Measurements from ENCODE around the gene MRPL40.

MRPL40 gene

DNA sequence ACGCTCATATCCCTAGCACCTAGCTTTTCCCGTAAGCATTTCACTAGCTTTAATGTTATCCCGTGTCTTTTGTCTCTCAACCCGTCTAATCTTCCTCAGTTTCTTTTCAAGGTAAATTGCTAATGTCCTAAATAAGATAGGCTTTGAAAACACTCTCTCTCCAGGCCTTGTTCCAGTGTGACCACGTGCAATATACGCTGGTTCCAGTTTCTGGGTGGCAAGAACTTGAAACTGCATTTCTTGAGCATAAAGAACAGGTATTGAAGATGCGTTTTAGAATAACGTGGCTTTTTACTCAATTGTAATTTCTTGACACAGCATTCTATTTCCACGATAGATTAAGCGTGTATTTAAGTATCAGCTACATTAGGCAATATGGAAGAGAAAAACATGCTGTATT, 48.4 kb downstream of the MRPL40 start (continued):
- TF ChIP-seq ZFHX2 (tag by site-specific recombination; conservative IDR thresholded peaks at IDR 0.05) = no peak

- TF ChIP-seq ZXDB (tag by site-specific recombination; IDR thresholded peaks at IDR 0.05) (no peak), ZNF624 (tag by site-specific recombination; IDR thresholded peaks at IDR 0.05) (no peak), ZNF596 (tag by site-specific recombination; IDR thresholded peaks at IDR 0.05) (no peak), ZNF580 (tag by site-specific recombination; IDR thresholded peaks at IDR 0.05) (no peak), ZNF670 (tag by site-specific recombination; IDR thresholded peaks at IDR 0.05; ENCODE audit: low read depth) (no peak), ZNF449 (tag by site-specific recombination; IDR thresholded peaks at IDR 0.05) (no peak), ZFHX2 (tag by site-specific recombination; conservative IDR thresholded peaks at IDR 0.05) (no peak), ZNF214 (tag by site-specific recombination; IDR thresholded peaks at IDR 0.05; ENCODE audit: borderline replicate concordance) (no peak), ZSCAN23 (tag by site-specific recombination; IDR thresholded peaks at IDR 0.05) (no peak), KLF9 (tag by site-specific recombination; IDR thresholded peaks at IDR 0.05; ENCODE audit: low read depth) (no peak), ZNF16 (tag by site-specific recombination; IDR thresholded peaks at IDR 0.05; ENCODE audit: low read depth) (no peak), KLF10 (tag by site-specific recombination; IDR thresholded peaks at IDR 0.05) (no peak), ZNF266 (tag by site-specific recombination; IDR thresholded peaks at IDR 0.05; ENCODE audit: low read depth) (no peak), ZNF362 (tag by site-specific recombination; IDR thresholded peaks at IDR 0.05) (no peak), ZNF791 (tag by site-specific recombination; IDR thresholded peaks at IDR 0.05) (no peak), ZNF114 (tag by site-specific recombination; IDR thresholded peaks at IDR 0.05) (no peak)
- TF ChIP-seq, protein P1, sequence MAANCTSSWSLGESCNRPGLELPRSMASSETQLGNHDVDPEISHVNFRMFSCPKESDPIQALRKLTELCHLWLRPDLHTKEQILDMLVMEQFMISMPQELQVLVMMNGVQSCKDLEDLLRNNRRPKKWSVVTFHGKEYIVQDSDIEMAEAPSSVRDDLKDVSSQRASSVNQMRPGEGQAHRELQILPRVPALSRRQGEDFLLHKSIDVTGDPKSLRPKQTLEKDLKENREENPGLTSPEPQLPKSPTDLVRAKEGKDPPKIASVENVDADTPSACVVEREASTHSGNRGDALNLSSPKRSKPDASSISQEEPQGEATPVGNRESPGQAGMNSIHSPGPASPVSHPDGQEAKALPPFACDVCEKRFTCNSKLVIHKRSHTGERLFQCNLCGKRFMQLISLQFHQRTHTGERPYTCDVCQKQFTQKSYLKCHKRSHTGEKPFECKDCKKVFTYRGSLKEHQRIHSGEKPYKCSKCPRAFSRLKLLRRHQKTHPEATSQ (tag by site-specific recombination; IDR thresholded peaks at IDR 0.05) = no peak
- TF ChIP-seq, protein P2, sequence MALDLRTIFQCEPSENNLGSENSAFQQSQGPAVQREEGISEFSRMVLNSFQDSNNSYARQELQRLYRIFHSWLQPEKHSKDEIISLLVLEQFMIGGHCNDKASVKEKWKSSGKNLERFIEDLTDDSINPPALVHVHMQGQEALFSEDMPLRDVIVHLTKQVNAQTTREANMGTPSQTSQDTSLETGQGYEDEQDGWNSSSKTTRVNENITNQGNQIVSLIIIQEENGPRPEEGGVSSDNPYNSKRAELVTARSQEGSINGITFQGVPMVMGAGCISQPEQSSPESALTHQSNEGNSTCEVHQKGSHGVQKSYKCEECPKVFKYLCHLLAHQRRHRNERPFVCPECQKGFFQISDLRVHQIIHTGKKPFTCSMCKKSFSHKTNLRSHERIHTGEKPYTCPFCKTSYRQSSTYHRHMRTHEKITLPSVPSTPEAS (tag by site-specific recombination; IDR thresholded peaks at IDR 0.05) = no peak
- TF ChIP-seq, protein P3, sequence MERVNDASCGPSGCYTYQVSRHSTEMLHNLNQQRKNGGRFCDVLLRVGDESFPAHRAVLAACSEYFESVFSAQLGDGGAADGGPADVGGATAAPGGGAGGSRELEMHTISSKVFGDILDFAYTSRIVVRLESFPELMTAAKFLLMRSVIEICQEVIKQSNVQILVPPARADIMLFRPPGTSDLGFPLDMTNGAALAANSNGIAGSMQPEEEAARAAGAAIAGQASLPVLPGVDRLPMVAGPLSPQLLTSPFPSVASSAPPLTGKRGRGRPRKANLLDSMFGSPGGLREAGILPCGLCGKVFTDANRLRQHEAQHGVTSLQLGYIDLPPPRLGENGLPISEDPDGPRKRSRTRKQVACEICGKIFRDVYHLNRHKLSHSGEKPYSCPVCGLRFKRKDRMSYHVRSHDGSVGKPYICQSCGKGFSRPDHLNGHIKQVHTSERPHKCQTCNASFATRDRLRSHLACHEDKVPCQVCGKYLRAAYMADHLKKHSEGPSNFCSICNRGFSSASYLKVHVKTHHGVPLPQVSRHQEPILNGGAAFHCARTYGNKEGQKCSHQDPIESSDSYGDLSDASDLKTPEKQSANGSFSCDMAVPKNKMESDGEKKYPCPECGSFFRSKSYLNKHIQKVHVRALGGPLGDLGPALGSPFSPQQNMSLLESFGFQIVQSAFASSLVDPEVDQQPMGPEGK (tag by site-specific recombination; IDR thresholded peaks at IDR 0.05) = no peak
- POLR2A ChIA-PET = no interaction called here
- Histone ChIP-seq H3K4me3 (ENCODE audit: low read depth, low read length) (no peak overlapping the region), H3K36me3 (ENCODE audit: control insufficient read depth in 2 of 2, insufficient read depth in 1 of 2, low read length in 2 of 2) (peaks cover 31 to 51% of the 10 kb centered on the region in 2 experiments), H3K27ac (ENCODE audit: extremely low read depth, low read depth, low read length) (no peak overlapping the region), H3K4me1 (ENCODE audit: control insufficient read depth, insufficient read depth, low read length) (no peaks in the 10 kb centered on the region), H3K9me3 (ENCODE audit: control insufficient read depth, insufficient read depth, low read depth, low read length) (no peaks in the 10 kb centered on the region)
- CTCF ChIA-PET = interaction anchor here (0.9 kb wide), 1 partner anchor 8 kb away, joined by 3 read pairs; no protein-coding TSS in a partner anchor
Measured at GRCh38 chr22:19482297-19482696, 50.0 kb downstream of the MRPL40 start.
